Loucy (cell line): Measurements from ENCODE around the gene P2RX1.

ENCODE experiments used
- EZH2phosphoT487 ChIP-seq: fragments of 200-600 bp; IDR thresholded peaks from 2 replicates; pipeline ENCODE4 v1.6.1; 2018; ENCODE audit warnings: antibody characterized with exemption, mild to moderate bottlenecking, moderate library complexity, borderline replicate concordance
- TF ChIP-seq, protein P1 (sequence below): fragments of 200-600 bp; sonication (generic); conservative IDR thresholded peaks from 2 replicates; pipeline ENCODE4 v1.5.1; 2014; ENCODE audit warnings: mild to moderate bottlenecking, antibody characterized with exemption, low read length

DNA sequence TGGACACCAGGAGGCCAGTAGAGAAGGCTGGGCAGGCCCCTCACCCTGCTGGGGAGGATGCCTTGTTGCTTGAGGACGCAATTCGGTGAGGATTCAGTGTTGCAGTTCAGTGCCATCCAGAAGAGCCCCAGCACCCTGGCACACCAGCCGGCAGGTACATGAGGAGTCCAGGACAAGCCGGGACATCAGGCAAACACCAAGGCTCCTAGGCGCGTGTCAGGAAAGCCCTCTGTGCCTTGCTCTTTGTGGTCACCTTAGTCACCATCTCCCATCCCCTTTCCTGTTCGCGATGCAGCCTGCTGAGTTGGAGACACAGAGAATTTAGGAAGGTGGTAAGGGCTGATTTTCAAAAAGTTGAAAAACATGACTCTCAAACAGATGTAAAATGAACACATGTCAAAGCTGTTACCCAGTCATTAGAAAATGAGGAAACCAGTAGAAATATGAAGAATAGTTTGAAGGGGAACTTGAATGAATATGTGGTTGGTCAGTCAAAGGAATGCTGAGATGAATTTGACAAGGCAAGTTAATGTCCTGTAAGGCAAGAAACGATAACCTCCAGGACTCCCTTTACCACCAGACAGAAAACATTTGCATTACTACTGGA is 67.9 kb downstream of the P2RX1 start:
- TF ChIP-seq, protein P1, sequence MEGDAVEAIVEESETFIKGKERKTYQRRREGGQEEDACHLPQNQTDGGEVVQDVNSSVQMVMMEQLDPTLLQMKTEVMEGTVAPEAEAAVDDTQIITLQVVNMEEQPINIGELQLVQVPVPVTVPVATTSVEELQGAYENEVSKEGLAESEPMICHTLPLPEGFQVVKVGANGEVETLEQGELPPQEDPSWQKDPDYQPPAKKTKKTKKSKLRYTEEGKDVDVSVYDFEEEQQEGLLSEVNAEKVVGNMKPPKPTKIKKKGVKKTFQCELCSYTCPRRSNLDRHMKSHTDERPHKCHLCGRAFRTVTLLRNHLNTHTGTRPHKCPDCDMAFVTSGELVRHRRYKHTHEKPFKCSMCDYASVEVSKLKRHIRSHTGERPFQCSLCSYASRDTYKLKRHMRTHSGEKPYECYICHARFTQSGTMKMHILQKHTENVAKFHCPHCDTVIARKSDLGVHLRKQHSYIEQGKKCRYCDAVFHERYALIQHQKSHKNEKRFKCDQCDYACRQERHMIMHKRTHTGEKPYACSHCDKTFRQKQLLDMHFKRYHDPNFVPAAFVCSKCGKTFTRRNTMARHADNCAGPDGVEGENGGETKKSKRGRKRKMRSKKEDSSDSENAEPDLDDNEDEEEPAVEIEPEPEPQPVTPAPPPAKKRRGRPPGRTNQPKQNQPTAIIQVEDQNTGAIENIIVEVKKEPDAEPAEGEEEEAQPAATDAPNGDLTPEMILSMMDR, result no peak
- no peak for TF ChIP-seq EZH2phosphoT487
